OCI-M2 (cell line): ENCODE measurements around the gene ASB15.

Experiments used
- DNase-seq: peaks from one replicate; lab custom pipeline; 2025; ENCODE audit not compliant: unreplicated experiment; lab: John Stamatoyannopoulos, UW

Gene ASB15

DNA sequence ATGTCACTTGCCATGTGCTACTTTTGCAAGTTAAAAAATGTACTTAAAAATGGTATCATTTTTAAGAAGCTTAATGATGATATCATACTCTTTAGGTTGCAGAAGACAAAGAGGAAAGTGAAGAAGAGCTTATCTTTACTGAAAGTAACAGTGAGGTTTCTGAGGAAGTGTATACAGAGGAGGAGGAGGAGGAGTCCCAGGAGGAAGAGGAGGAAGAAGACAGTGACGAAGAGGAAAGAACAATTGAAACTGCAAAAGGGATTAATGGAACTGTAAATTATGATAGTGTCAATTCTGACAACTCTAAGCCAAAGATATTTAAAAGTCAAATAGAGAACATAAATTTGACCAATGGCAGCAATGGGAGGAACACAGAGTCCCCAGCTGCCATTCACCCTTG lies 60.1 kb downstream of the ASB15 start:
- DNase-seq = no peak

DNA sequence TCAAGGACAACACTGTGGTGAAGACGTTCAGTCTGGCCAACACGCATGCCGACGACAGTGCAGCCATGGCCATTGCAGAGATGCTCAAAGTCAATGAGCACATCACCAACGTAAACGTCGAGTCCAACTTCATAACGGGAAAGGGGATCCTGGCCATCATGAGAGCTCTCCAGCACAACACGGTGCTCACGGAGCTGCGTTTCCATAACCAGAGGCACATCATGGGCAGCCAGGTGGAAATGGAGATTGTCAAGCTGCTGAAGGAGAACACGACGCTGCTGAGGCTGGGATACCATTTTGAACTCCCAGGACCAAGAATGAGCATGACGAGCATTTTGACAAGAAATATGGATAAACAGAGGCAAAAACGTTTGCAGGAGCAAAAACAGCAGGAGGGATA lies 60.7 kb downstream of the ASB15 start:
- DNase-seq = no peak

DNA sequence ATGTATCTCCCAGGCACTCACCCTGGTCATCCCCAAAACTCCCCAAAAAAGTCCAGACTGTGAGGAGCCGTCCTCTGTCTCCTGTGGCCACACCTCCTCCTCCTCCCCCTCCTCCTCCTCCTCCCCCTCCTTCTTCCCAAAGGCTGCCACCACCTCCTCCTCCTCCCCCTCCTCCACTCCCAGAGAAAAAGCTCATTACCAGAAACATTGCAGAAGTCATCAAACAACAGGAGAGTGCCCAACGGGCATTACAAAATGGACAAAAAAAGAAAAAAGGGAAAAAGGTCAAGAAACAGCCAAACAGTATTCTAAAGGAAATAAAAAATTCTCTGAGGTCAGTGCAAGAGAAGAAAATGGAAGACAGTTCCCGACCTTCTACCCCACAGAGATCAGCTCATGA lies 61.1 kb downstream of the ASB15 start:
- no peak for DNase-seq

DNA sequence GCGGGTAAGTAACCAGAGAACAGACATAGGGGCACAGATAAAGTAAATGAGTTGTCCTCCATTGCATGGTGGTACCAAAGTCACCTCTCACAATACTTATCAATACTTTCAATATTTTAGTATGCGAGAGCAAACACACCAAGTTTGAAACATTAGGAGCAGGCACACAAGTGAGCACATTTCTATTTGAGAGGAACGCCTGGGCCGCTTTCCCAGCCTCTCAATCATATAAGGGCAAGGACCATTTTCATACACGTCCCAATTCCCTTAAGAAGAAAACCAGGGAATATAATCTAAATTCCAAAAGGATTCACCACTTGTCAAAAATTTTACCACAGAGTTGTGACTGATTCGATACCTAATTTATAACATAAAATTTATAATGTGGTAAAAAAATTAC lies 61.6 kb downstream of the ASB15 start:
- DNase-seq = no peak

DNA sequence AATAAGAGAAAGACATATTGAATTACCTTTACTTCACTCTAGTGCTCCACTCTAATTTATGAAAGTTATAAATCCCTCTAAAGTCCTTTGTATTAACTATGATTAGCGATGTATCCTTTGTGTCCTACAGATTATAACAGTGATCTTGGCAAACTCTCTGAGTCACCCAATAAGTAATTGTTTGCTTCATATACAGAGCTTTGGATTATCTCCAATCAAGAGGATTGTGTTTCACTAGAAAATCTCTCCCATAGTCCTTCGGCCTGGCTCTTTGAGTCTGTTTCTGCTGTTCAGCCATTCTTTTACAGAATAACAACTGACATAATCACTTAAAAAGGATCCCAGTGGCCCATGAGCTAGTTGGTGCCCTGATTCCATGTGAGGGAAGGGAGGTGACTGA lies 63.5 kb downstream of the ASB15 start:
- no peak for DNase-seq

DNA sequence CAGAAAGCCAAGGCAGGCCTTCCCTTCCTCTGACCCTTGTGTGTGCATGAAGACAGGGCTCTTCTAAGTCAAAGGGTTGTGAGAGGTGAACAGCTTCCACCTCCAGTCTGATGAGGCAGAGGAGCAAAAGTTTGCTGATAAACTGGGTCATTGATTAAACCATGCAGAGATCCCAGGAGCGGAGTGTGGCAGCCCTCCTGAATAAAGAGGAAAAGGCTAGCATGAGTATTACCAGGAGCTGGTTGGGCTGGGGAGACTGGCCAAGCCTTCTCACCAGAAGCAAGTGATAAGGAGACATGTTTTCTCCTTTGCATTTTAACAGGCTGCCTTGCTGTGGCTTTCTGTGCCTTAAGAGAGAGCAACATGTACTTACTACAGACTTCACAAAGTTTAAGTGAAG lies 64.3 kb downstream of the ASB15 start:
- no peak for DNase-seq

DNA sequence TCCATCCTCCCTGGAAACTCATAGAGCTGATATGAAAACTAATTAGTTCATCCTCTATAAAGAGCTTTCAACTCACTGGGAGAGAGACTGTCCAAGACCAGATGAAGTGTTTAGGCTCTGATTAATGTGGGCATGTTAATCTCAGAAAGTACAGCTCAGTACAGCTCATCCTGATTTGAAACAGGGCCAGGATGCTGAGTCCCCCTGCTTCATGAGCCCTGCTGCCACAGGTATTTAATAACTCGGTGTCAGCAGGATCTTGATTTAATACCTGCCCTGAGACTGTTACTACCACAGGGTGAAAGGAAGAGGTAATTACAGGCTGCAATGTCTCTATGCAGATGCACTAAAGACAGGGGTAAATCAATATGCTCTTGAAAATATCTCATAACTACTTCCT lies 64.9 kb downstream of the ASB15 start:
- DNase-seq = no peak

DNA sequence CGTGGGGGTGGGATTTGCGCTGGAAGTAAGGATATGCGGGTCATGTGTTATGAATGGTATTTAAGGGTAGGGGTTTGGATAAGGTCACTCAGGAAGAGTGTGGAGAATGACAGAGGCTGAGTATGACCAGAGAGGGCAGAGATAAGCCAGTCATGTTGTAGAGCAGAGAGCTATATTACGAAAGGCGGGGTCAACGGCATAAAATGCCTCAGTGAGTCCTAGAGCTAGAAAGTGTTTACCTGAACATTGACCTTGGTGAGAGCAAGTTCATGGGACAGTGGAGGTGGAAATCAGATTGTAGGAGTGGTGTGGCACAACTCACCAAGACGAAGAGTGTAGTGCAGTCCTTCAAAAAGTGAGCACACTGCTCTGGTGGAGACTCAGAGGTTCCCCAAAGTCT lies 67.9 kb downstream of the ASB15 start:
- no peak for DNase-seq

DNA sequence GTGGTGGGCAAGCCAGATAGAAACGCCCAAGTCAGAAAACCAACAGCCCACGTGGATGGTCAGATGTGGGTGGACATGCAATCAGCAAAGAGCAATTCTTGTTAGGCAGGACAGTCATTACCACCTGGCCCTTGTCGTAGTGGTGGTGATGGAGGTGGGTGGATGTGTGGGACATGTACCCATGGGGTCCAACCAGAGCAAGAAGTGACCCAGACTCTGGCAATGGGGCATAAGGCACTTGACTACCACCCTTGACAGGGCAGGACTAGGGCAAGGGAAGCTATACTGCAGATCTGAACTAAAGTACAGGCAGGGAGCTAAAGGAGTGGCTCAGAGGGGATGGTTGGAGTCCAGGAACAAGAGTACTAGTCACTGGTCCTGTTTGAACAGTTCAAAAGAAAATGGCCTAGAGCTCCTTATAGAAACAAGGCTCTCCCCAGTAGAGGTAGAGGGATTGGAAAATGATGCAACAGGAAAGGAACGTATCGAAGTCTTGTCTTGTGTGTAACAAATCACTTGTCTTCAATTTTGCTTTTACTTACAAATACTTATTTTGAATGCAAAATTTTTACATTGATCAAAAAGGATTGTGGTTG lies 71.6 kb downstream of the ASB15 start:
- no peak for DNase-seq

DNA sequence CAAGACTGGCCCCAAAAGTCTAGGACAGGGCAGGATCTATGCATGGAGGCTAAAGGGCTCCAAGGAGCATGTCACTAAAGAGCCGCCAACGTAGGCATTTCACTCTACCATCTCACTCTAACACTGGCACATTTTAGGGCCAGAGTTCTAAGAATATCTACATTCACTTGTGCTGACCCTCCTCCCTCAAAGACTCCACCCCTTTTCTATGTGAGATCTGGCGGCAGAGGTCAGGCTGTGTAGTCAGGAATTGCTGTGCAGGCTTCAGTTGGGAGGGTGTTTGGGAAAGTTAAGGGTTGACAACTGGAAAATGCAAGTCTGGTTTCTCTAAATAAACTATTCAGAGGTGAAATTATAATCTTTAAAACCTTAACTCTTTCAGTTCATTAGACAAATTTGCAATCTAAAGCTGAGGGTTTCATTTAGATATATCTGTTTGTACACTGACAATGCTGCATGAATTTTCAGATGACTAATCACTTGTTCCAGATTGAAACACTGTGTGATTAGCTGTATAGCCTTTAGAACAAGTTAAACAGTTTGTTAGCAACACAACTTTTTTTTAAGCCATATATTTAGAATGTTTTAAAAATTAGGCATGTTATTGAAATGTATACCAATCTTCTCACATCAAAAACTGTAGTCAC lies 72.3 kb downstream of the ASB15 start:
- no peak for DNase-seq

DNA sequence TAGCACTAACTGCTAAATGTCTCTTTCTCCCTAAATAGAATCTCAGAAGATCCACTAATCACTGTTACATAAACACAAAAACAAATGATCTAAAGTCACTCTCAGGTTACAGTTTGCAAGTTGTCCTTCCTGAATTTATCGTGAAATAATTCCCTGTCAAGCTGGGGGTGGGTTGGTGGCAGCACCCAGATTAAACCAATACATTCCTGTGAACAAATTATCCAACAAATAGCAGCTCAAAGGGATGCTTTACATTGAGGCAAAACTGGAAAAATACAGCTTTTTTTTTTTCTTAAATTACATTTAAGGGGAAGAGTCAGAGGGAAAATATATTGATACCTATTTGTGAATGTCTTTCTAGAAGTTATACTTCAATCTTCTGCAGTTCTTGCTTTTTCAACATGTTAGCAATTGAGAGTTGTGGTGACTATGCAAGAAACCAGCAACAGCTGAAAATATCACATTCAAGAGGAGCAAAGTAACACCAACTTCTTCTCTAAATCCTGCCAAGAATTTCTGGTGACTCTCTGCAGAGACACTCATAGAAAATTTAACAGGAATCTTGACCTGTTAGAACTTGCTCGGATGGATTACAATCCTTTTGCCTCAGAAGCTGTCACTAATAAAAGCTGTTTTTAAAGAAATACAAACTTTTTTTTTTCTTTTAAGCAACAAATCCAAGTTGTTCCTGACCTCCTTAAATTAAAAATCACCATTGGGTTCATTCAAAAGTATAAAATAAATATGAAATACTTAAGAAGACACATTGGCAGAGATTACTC lies 73.0 kb downstream of the ASB15 start:
- no peak for DNase-seq

DNA sequence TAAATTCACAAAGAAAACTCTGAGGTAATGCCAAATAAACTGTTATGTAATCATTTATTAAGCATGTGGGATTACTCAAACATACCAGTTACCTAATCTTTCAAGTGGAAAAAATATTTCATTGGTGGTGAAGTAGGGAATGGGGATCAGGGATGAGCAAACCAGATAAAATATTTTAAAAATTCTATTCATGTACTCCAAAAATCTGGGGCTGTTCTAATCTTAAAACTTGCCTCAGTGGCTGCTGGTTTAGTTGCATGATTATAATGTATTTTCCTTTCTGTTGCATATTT lies 73.5 kb downstream of the ASB15 start:
- no peak for DNase-seq

DNA sequence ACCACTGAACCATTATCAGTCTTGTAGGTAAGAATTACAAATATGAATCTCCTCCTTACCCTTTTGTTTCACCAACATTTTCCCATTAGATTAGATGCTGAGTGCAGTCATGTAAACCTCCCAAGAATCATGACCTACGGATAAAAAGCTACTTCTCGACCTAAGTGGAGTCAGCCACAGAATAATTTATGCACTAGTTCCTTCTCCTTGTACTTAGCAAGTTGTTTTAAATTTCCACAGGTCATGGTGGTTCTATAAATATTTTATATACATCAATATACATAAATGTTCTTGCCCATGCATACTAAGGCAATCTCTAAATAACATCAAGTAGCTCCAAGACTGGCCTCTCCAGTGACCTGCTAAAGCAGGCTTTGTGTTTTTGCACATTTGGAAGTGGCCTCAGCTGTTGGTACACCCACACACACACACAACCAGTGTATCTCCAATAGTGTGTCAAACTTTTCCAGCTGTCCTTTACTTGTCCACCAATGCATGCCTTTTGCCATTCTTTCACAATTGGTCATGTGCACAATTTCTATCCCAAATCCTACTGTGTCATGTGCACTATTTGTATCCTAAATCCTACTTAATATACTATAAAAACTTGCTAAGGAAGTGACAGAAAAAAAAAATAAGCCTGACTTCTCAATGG lies 75.6 kb downstream of the ASB15 start:
- no peak for DNase-seq

DNA sequence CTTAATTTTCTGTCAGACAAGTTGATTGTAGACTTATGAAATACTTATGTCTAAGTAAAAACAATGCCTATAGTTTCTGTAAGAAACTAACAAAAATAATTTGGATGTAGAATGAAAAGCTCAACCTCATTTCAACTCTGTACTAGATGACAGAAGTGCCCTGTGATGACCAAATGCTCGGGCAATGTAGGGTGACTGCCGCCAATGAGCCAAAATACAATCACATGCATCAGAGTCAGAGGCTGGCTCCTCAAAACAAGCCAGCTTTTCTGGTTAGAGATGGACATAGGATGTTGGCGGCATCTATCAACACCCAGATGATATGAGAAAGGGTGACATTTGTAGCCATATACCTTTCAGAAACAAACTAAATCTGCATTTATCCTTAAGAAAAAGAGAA lies 78.0 kb downstream of the ASB15 start:
- no peak for DNase-seq

DNA sequence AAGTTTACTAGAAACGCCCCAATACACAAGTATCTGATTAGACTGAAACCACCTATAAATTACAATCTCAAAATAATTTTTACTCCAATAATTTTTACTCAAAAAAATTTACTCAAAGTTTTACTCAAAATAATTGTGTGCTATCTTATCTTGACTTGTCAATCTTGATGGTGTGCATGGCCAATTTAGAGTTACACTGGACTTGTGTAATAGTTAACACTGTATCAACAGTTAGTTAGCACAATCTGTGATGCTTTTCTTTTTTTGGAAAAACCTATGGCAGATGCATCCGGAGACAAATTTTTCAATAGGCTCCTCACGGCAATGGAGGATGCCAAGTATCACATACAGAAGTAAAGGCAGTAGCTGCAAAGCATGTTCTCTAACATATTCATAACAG lies 79.0 kb downstream of the ASB15 start:
- no peak for DNase-seq

DNA sequence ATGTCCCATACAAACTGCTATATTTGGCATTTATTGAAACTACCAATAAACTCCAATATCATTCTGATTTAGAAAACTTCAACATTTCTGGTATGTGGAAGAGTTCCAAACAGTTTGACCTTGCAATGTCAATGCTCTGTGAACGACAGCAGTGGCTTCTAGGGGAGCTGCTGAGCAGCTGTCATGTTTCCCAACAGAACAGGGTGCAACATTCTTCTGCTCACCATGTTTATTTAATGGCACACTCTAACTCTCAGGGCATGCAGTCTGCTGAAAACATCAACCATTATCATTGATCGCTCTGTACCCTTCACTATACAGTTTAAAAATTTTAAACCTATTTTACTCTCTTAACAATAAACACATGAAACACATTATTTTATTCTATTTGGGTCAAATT lies 79.9 kb downstream of the ASB15 start:
- no peak for DNase-seq

DNA sequence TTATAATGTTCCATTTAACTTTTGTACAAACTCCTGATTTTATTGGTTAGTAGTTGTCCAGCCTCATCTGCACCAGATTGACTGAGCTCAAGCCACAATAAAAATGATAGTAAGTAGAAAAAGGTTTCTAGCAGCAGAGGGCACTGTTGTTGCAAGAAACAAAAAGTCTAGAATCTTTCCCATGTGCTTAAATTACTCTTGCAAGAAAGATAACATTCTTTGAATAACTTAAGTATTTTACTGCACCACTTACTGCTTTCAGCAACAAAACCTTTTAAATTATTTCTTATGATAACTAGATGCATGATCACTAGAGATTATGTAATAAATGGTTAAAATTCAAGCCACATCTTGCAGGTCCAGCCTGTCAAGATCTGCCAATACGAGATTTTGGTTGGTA lies 81.1 kb downstream of the ASB15 start:
- no peak for DNase-seq

DNA sequence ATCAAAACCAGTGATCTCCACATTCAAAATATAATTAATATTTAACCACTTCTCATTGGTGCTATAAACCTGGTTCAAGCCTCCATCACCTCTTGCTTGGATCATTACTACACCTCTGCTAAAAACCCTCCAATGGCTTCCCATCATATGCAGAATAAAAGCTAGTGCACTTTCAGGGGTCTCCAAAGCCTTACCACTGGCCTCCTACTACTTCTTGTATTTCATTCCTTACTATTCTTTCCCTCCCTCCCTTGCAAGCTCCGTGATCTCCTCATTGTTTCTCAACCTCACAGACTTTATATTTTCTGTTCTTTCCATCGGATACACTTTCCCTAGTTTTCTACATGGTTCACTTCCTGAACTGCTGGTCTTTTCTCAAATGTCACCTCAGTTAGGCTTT lies 85.5 kb downstream of the ASB15 start:
- DNase-seq = no peak

DNA sequence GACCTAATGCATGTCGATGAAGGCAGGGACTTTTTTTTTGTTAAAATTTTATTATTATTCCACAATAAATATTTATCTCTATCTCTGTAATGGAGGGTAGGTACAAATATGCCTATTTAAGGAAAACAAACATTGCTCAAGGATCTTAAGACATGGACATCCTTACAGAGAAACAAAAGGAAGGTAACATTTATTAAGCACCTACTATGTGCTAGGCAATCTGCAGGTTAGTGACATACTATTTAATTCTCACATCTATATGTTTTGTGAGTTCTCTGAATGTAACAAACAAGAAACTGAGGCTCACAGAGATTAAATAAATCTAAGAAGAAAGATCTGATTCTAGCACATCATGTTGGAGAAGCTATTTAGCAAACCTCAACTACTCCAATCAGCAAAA lies 86.1 kb downstream of the ASB15 start:
- DNase-seq = no peak
